Left kidney (tissue), 2 donors: Measurements from ENCODE around the gene FAM98C. TPM values are rescaled to one million over a fixed set of nuclear protein-coding genes. Genes with fewer than 3 reads are reported as not detected.

Experiments used
- DNase-seq: peaks from one replicate; pipeline ENCODE4 v3.0.0-alpha.2; 2013
- polyA plus RNA-seq: library from polyadenylated mRNA; unstranded; fragments of 120-200 nt; gene quantifications from one replicate; pipeline ENCODE4 v1.2.1, GENCODE V29; 2013; ENCODE audit not compliant: insufficient read length

Gene FAM98C
- polyA plus RNA-seq, 1 donor, result 13.0 TPM

GRCh38 chr19:38455031-38455430 lies 52.1 kb downstream of the FAM98C start:
- peak; percentile 67 for DNase-seq

DNA sequence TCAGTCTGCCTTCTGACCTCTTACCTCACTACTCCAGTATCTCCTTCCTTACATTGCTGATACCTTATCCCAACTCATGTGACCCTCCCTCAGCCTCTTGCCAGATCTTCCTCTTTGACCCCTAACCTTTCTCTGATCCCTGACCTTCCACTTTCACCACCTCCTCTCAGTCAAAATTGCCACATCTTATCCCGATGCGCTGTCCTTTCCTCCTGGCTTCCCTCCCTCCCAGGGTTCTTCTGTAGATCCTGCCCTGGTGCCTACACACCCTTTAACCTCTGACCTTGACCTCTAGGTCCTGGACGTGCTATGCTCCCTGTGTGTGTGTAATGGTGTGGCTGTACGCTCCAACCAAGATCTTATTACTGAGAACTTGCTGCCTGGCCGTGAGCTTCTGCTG lies 54.3 kb downstream of the FAM98C start:
- DNase-seq, result no peak

DNA sequence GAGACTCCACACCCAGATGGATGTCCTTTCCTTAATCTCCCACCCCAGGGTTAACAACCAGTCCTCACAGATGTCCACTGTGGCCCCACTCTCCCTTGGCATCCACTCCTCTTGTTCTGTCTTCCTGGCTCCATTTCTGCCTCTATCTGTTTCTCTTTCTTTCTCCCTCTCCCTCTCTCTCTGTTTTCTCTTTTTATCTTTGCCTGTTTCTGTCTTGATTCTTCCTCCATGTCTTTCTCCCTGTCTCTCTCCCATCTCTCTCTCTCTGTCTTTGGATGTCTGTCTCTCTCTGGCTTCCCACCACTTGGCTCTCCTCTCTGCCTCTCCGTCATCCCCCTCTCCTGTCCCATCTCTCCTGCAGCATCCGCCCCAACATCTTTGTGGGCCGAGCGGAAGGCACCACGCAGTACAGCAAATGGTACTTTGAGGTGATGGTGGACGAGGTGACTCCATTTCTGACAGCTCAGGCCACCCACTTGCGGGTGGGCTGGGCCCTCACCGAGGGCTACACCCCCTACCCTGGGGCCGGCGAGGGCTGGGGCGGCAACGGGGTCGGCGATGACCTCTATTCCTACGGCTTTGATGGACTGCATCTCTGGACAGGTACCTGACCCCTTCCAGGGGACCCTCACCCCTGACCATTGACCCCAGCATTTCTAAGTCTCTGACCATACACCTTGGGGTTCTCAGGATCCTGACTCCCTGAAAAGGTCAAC lies 55.0 kb downstream of the FAM98C start:
- DNase-seq, result no peak

Other genes starting within 250 kb of the FAM98C start
- gene DPF1, start 178.9 kb upstream of the FAM98C start, polyA plus RNA-seq, result 2.0 TPM
- gene PPP1R14A, start 146.7 kb upstream of the FAM98C start, polyA plus RNA-seq, result 4.6 TPM
- gene SPINT2, start 138.5 kb upstream of the FAM98C start, polyA plus RNA-seq, result 274 TPM
- 5.5 TPM for gene C19orf33, start 98.8 kb upstream of the FAM98C start, polyA plus RNA-seq
- gene YIF1B, start 87.1 kb upstream of the FAM98C start, polyA plus RNA-seq, result 26.1 TPM
- 3.7 TPM for gene KCNK6, start 83.2 kb upstream of the FAM98C start, polyA plus RNA-seq
- gene CATSPERG, start 67.3 kb upstream of the FAM98C start, polyA plus RNA-seq, result 9.8 TPM
- gene PSMD8, start 28.5 kb upstream of the FAM98C start, polyA plus RNA-seq, result 140 TPM
- gene GGN, start 15.1 kb upstream of the FAM98C start, polyA plus RNA-seq, result 0.48 TPM
- 1.4 TPM for gene SPRED3, start 14.4 kb upstream of the FAM98C start, polyA plus RNA-seq
- gene RASGRP4, start 23.1 kb downstream of the FAM98C start, polyA plus RNA-seq, result 0.67 TPM
- gene RYR1, start 30.6 kb downstream of the FAM98C start, polyA plus RNA-seq, result 9.6 TPM
- gene MAP4K1, start 214.9 kb downstream of the FAM98C start, polyA plus RNA-seq, result 3.9 TPM
- 318 TPM for gene EIF3K, start 216.1 kb downstream of the FAM98C start, polyA plus RNA-seq
- gene ACTN4, start 244.6 kb downstream of the FAM98C start, polyA plus RNA-seq, result 654 TPM